ENCODE data around the gene ZFYVE28.
"Not testable (repeated sequence)": the region's sequence is repeated elsewhere in the genome, so short reads cannot be mapped to it uniquely, and the experiment has no call there.

The ZFYVE28 gene

DNA sequence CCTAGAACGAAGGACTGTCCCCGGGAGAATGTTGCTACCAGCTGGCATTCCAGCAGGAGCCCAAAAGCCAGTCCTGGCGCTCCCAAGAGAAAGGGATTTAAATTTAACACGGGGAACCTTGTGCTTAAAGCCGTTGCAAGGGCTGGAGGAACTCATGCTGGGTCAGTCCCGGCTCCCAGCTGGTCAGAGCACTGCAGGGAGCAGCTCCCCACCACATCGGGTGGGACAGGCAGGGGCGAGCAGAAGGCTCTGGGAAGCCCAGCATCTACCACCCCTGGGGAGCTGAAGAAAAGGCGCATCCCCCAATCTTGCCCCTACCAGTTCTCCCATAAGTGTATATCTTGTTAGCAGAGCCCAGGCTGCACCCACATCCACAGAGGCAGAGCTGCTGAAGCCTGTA, 16.0 kb upstream of the ZFYVE28 start:
- Histone ChIP-seq H3K36me3 (ENCODE audit: control insufficient read depth, insufficient read depth, low read length) (no peaks in the 10 kb centered on the region), H3K4me3 (ENCODE audit: low read depth, low read length) (no peak overlapping the region), H3K9ac (ENCODE audit: low read depth, low read length) (no peak overlapping the region), H3K4me1 (ENCODE audit: control insufficient read depth, insufficient read depth, low read length) (no peaks in the 10 kb centered on the region), H3K27me3 (ENCODE audit: control insufficient read depth, insufficient read depth, low read length) (no peaks in the 10 kb centered on the region), H3K27ac (ENCODE audit: low read depth, low read length) (no peak overlapping the region), H3K9me3 (ENCODE audit: control insufficient read depth, insufficient read depth, low read length) (no peaks in the 10 kb centered on the region)

DNA sequence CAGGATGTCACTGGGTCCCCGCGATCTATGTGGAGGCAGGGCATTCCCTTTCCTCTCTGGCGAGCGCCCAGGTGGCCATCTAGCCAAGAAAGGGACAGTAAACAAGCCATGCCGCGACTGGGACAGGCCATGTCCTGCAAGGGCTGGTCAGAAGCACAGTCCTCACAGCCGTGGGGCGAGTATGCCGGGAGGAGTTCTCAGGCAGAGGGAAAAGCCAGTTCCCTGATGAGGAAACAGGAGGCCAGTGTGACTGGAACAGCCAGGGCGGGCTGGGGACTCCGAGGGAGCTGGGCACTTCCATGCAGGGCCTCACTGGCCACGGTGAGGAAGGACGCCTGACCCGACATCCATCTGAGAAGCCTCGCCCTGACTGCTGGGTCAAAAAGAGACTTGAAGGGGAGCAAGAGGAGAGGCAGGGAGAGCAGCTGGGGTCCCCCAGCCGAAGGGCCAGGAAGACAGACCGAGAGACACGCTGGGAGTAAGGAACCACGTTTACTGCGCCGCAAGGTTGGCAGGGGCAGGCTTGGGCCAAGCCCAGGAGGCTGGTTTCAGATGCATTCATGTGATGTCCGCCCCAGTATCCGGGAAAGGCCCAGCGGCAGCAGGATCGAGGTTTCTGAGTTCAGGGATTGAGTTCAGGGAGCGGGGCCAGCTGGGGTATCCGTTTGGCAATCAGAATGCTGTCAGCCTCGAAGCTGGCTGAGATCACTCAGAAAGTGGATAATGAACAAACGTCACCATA, 15.3 kb upstream of the ZFYVE28 start:
- H3K27me3 ChIP-seq (ENCODE audit: control insufficient read depth, insufficient read depth, low read length): no peaks in the 10 kb centered on the region
- H3K9me3 ChIP-seq (ENCODE audit: control insufficient read depth, insufficient read depth, low read length): no peaks in the 10 kb centered on the region
- H3K4me1 ChIP-seq (ENCODE audit: control insufficient read depth, insufficient read depth, low read length): no peaks in the 10 kb centered on the region
- no peaks in the 10 kb centered on the region for H3K36me3 ChIP-seq (ENCODE audit: control insufficient read depth, insufficient read depth, low read length)
- no peak overlapping the region for H3K27ac ChIP-seq (ENCODE audit: low read depth, low read length)
- no peak overlapping the region for H3K4me3 ChIP-seq (ENCODE audit: low read depth, low read length)
- H3K9ac ChIP-seq (ENCODE audit: low read depth, low read length): no peak overlapping the region

DNA sequence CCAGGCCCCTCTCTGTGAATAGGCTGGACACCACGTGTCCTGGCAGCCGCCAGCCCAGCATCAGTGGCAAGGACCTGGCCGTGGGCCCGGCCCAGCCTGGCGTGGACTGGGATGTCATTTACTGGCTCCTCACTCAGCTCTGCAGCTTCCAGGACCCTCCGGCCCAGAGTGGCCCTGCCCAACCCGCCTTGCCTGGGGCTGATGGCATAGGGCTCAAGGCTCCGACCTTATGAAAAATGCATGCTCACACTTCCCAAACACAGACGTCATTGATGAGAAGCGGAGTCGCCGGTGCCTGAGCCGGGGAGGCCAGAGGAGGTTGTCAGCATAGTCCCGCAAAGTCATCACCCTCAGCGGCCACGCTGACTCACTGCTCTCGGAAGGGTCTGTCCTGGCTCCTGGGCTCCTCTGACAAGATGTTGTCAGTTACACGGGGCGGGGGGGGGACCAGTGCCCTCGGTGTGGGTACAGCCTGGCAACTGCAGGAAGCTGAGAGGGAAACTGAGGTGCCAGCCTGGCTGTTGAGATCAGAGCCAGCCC, 14.6 kb upstream of the ZFYVE28 start:
- Histone ChIP-seq H3K9me3 (ENCODE audit: control insufficient read depth, insufficient read depth, low read length) (no peaks in the 10 kb centered on the region), H3K9ac (ENCODE audit: low read depth, low read length) (no peak overlapping the region), H3K36me3 (ENCODE audit: control insufficient read depth, insufficient read depth, low read length) (no peaks in the 10 kb centered on the region), H3K4me3 (ENCODE audit: low read depth, low read length) (no peak overlapping the region), H3K27me3 (ENCODE audit: control insufficient read depth, insufficient read depth, low read length) (no peaks in the 10 kb centered on the region), H3K27ac (ENCODE audit: low read depth, low read length) (no peak overlapping the region), H3K4me1 (ENCODE audit: control insufficient read depth, insufficient read depth, low read length) (no peaks in the 10 kb centered on the region)

DNA sequence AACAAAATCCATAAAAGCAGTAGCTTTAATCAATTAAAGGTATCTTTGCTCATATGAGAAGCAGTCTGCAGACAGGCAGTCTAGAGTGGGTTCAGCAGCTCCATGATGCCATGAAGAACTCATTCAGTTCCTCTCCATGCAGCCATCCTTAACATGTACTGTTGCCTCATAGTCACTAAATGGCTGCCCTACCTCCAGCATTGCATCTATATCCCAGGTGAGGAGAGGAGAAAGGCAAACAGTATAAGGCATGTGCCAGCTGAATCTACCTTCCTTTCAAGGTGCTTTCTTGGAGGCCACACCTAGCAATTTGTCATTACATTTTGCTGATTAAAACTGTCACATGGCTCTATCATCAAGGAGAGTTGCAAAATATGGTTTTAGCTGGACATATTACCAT, 13.6 kb upstream of the ZFYVE28 start:
- Histone ChIP-seq H3K4me1 (ENCODE audit: control insufficient read depth, insufficient read depth, low read length) (no peaks in the 10 kb centered on the region), H3K9ac (ENCODE audit: low read depth, low read length) (no peak overlapping the region), H3K9me3 (ENCODE audit: control insufficient read depth, insufficient read depth, low read length) (no peaks in the 10 kb centered on the region), H3K36me3 (ENCODE audit: control insufficient read depth, insufficient read depth, low read length) (no peaks in the 10 kb centered on the region), H3K4me3 (ENCODE audit: low read depth, low read length) (no peak overlapping the region), H3K27me3 (ENCODE audit: control insufficient read depth, insufficient read depth, low read length) (no peaks in the 10 kb centered on the region), H3K27ac (ENCODE audit: low read depth, low read length) (no peak overlapping the region)

DNA sequence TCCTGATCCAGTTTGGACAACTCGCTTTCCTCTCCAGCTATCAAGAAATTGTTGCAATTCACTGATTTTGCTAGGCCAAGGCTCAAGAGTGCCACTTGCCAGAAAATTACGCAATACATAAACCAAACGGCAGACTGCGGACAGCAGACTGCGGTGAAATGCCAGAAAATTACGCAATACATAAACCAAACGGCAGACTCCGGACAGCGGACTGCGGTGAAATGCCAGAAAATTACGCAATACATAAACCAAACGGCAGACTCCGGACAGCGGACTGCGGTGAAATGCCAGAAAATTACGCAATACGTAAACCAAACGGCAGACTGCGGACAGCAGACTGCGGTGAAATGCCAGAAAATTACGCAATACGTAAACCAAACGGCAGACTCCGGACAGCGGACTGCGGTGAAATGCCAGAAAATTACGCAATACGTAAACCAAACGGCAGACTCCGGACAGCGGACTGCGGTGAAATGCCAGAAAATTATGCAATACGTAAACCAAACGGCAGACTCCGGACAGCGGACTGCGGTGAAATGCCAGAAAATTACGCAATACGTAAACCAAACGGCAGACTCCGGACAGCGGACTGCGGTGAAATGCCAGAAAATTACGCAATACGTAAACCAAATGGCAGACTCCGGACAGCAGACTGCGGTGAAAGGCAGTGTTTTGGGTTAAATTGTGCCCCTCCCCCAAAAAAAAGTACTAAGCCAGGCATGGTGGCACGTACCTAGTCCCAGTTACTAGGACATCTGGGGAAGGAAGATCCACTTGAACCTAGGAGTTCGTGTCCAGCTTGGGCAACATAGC, 11.7 kb upstream of the ZFYVE28 start:
- not testable (repeated sequence) for H3K4me3 ChIP-seq (ENCODE audit: low read depth, low read length); H3K27me3 ChIP-seq (ENCODE audit: control insufficient read depth, insufficient read depth, low read length); H3K9ac ChIP-seq (ENCODE audit: low read depth, low read length); H3K4me1 ChIP-seq (ENCODE audit: control insufficient read depth, insufficient read depth, low read length); H3K9me3 ChIP-seq (ENCODE audit: control insufficient read depth, insufficient read depth, low read length); H3K36me3 ChIP-seq (ENCODE audit: control insufficient read depth, insufficient read depth, low read length); H3K27ac ChIP-seq (ENCODE audit: low read depth, low read length)

DNA sequence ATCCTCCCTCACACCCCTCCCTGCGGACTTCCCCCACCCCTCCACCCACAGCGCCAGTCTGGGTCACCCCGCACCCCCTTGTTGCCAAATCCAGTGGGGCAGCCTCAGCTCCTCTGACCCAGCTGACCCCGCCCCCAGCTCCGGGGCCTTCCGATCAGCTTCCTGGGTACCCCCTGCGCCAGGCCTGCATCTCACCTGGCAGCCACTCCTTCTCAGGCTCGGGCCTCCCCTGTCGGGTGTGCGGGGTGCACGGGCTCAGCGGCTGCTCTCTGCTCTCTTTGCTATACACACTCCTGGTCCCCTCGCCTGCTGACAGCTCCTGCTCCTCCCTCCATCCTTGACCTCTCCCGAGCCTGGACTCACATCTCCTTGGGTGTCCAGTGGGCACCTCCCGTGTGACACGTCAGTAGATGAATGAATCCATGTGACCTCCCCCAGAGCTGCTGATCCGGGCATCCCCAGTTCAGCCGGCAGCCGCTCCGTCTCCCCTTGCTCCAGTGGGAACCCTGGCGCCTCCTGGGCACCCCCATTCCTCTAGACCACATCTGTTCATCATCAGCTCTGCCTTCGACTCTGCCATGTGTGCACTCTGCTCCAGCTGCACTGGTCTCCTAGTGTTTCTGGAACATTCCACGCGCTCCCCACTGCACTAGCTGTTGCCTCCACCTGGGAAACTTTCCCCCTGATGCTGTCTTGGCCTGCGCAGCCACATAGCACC, 10.2 kb upstream of the ZFYVE28 start:
- Histone ChIP-seq H3K27me3 (ENCODE audit: control insufficient read depth, insufficient read depth, low read length) (no peaks in the 10 kb centered on the region), H3K9ac (ENCODE audit: low read depth, low read length) (no peak overlapping the region), H3K27ac (ENCODE audit: low read depth, low read length) (no peak overlapping the region), H3K4me3 (ENCODE audit: low read depth, low read length) (no peak overlapping the region), H3K9me3 (ENCODE audit: control insufficient read depth, insufficient read depth, low read length) (no peaks in the 10 kb centered on the region), H3K4me1 (ENCODE audit: control insufficient read depth, insufficient read depth, low read length) (no peaks in the 10 kb centered on the region), H3K36me3 (ENCODE audit: control insufficient read depth, insufficient read depth, low read length) (no peaks in the 10 kb centered on the region)

DNA sequence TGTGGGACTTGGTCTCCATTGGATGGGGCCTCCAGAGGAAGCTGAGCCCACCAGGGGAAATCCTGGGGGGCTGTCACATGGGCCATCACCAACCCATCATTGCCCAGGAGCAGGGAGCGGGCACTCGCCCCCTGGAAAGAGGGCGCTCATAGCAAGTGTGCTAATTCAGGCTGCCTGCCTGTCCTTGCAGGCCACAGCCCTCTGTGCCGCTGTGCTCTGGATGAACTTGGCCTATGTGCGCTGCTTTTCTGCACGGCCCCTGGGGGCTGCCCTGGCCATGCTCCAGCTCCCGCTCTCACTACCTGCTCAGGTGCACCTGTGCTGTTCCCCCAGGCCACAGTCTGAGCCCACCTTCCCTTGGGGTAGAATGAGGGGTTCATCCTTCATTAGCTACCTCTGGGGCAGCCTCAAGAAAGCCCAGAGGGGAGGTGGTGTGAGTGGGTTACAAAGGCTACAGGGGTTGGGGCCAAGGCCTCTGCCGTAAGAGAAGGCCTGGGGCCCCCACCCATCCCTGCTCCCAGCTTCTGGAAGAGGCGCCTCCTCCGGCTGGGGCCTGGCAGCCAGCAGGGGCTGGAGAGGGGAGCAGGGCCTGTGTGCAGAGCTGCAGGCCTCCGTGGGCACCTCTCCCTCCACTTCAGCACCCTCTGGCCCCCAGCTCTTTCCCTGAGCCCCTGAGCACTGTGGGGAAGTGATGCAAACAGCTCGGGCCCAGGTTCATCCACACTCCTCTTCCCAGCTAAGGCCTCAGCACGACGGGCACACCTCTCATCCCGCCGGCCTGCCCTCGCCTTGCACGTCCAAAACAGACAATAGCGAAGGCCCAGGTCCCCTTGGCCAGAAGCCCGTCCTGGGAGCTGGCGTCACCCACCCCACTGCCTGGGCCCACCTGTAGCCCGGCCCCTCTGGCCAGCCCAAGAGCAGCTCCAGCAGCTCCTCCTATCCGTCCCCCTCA, 9.2 kb upstream of the ZFYVE28 start:
- H3K4me3 ChIP-seq (ENCODE audit: low read depth, low read length): no peak overlapping the region

DNA sequence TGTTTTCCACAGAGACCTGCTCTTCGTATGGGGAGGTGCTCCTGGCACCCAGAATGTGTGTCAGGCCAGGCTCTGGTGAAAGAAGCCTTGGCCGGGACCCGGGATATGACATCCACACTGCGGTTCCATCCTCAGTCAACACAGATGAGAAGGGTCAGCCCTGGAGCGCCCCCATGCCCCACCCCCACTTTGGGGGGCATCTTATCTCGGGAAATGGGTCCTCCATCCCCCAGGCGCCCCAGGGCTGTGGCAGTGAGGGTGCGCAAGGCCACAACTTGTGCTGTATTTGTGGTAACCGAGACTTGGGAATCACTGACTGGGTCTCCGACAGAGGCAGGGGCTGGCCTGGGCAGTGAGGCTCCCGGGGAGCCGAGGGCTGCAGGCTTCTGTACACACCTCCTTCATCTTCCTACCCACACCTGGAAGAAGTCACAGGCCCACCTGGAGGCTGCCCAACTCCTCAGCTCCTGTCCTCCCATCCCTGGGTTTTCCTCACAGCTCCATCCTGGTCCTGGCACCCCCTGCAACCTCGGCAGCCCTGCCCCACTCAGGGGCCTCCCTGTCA, 8.3 kb upstream of the ZFYVE28 start:
- Histone ChIP-seq H3K4me3 (ENCODE audit: low read depth, low read length) (no peak overlapping the region), H3K4me1 (ENCODE audit: control insufficient read depth, insufficient read depth, low read length) (peaks cover 5% of the 10 kb centered on the region; the same call in 1 of the 2 replicates), H3K36me3 (ENCODE audit: control insufficient read depth, insufficient read depth, low read length) (no peaks in the 10 kb centered on the region), H3K27ac (ENCODE audit: low read depth, low read length) (no peak overlapping the region), H3K27me3 (ENCODE audit: control insufficient read depth, insufficient read depth, low read length) (peaks cover 2% of the 10 kb centered on the region; the same call in 1 of the 2 replicates), H3K9me3 (ENCODE audit: control insufficient read depth, insufficient read depth, low read length) (no peaks in the 10 kb centered on the region), H3K9ac (ENCODE audit: low read depth, low read length) (no peak overlapping the region)

More for the DNA sequence above, 9.2 kb upstream of the ZFYVE28 start:
- H3K4me1 ChIP-seq (ENCODE audit: control insufficient read depth, insufficient read depth, low read length): peaks cover under 1% of the 10 kb centered on the region; the same call in 1 of the 2 replicates
- no peaks in the 10 kb centered on the region for H3K27me3 ChIP-seq (ENCODE audit: control insufficient read depth, insufficient read depth, low read length)
- H3K9ac ChIP-seq (ENCODE audit: low read depth, low read length): no peak overlapping the region
- no peak overlapping the region for H3K27ac ChIP-seq (ENCODE audit: low read depth, low read length)
- H3K36me3 ChIP-seq (ENCODE audit: control insufficient read depth, insufficient read depth, low read length): no peaks in the 10 kb centered on the region
- H3K9me3 ChIP-seq (ENCODE audit: control insufficient read depth, insufficient read depth, low read length): no peaks in the 10 kb centered on the region

DNA sequence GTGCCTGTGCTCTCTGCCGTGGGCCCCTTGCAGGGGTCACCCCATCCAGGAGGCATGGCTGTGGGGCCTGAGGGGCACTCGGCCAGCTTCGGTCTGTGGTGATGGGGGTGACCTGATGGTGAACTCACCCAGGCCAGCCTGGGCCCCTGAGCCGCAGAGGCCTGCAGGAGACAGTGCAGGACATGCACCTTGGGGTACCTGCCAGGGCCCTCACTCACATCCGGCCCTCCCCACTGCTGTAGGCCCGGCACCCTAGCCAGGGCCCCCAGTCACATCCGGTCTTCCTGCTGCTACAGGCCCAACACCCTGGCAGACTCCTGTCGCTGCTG, 7.6 kb upstream of the ZFYVE28 start:
- H3K27me3 ChIP-seq (ENCODE audit: control insufficient read depth, insufficient read depth, low read length): peaks cover 6% of the 10 kb centered on the region
- no peak overlapping the region for H3K27ac ChIP-seq (ENCODE audit: low read depth, low read length)
- no peaks in the 10 kb centered on the region for H3K36me3 ChIP-seq (ENCODE audit: control insufficient read depth, insufficient read depth, low read length)
- no peak overlapping the region for H3K4me3 ChIP-seq (ENCODE audit: low read depth, low read length)
- no peak overlapping the region for H3K9ac ChIP-seq (ENCODE audit: low read depth, low read length)
- H3K4me1 ChIP-seq (ENCODE audit: control insufficient read depth, insufficient read depth, low read length): peaks cover 5% of the 10 kb centered on the region; the same call in 1 of the 2 replicates
- H3K9me3 ChIP-seq (ENCODE audit: control insufficient read depth, insufficient read depth, low read length): no peaks in the 10 kb centered on the region
